ENCODE results near the gene SASH1.

GRCh38 chr6:148343047-148343782, 577 bp downstream of the SASH1 start:
- TF ChIP-seq CTCF (IDR thresholded peaks at IDR 0.05), result no peak
- TF ChIP-seq CBFB (CRISPR knock-in tag; IDR thresholded peaks at IDR 0.05; ENCODE audit: low read depth), result no peak
- 0 out of 2 replicates have a peak, but pooled peaks have one; percentile 35 for TF ChIP-seq ETV6 (CRISPR knock-in tag; IDR thresholded peaks at IDR 0.05)
- TF ChIP-seq ESRRA (CRISPR knock-in tag; IDR thresholded peaks at IDR 0.05; ENCODE audit: borderline replicate concordance), result no peak
- TF ChIP-seq SMAD4 (CRISPR knock-in tag; IDR thresholded peaks at IDR 0.05), result no peak
- no peak for TF ChIP-seq AR (CRISPR knock-in tag; IDR thresholded peaks at IDR 0.05)
- TF ChIP-seq MAX (CRISPR knock-in tag; IDR thresholded peaks at IDR 0.05), result no peak
- no peak for TF ChIP-seq GABPB1 (CRISPR knock-in tag; IDR thresholded peaks at IDR 0.05)
- TF ChIP-seq ZNF121 (CRISPR knock-in tag; IDR thresholded peaks at IDR 0.05), result no peak

Measured in WTC11 (cell line).